GM23338 (cell line): ENCODE measurements around the gene ZDHHC11B. TPM values are rescaled to one million over a fixed set of nuclear protein-coding genes. Genes with fewer than 3 reads are reported as not detected.

Source experiments
- ATAC-seq: fragments of 200-7000 bp; cut with Tn5 transposase; 3 replicates; pipeline ENCODE4 v1.9.1; 2020
- DNase-seq: peaks from one replicate; pipeline ENCODE4 v3.0.0-alpha.2; 2015; ENCODE audit warnings: low spot score
- H2AFZ ChIP-seq: fragments of 200-600 bp; sonication (generic); 2 replicates; pipeline ENCODE4 v1.8.0; 2016; ENCODE audit warnings: antibody characterized with exemption, mild to moderate bottlenecking, moderate library complexity
- H3F3A ChIP-seq: fragments of 200-600 bp; sonication (generic); replicated peaks from 2 replicates; pipeline ENCODE4 v1.8.0; 2017; ENCODE audit warnings: antibody characterized with exemption, mixed run types, low read depth
- H3K27ac ChIP-seq: fragments of 200-600 bp; sonication (generic); 2 replicates; pipeline ENCODE4 v1.6.1; 2016; ENCODE audit warnings: low read depth
- H3K27me3 ChIP-seq: fragments of 200-600 bp; sonication (generic); 2 replicates; pipeline ENCODE4 v1.8.0; 2016; ENCODE audit warnings: mild to moderate bottlenecking, mixed run types, moderate library complexity; ENCODE audit not compliant: insufficient read depth
- H3K36me3 ChIP-seq: fragments of 200-600 bp; sonication (generic); 2 replicates; pipeline ENCODE4 v1.8.0; 2016; ENCODE audit warnings: mild to moderate bottlenecking; ENCODE audit not compliant: insufficient read depth
- H3K4me1 ChIP-seq: fragments of 200-600 bp; sonication (generic); 2 replicates; pipeline ENCODE4 v1.8.0; 2016; ENCODE audit warnings: mild to moderate bottlenecking, moderate library complexity; ENCODE audit not compliant: insufficient read depth
- H3K4me2 ChIP-seq: fragments of 200-600 bp; sonication (generic); 2 replicates; pipeline ENCODE4 v1.7.1; 2017; ENCODE audit warnings: mixed run types
- H3K4me3 ChIP-seq: fragments of 200-600 bp; sonication (generic); 2 replicates; pipeline ENCODE4 v1.6.1; 2016; ENCODE audit warnings: mixed run types
- H3K79me2 ChIP-seq: fragments of 200-600 bp; sonication (generic); replicated peaks from 2 replicates; pipeline ENCODE4 v1.8.0; 2017; ENCODE audit warnings: mild to moderate bottlenecking; ENCODE audit not compliant: insufficient read depth
- H3K9me2 ChIP-seq: fragments of 200-600 bp; sonication (generic); 2 replicates; pipeline ENCODE4 v1.8.0; 2017; ENCODE audit not compliant: insufficient read depth
- H4K20me1 ChIP-seq: fragments of 200-600 bp; sonication (generic); replicated peaks from 2 replicates; pipeline ENCODE4 v1.8.0; 2017; ENCODE audit warnings: mild to moderate bottlenecking; ENCODE audit not compliant: insufficient read depth
- H3K27ac Mint-ChIP-seq: 2 replicates; pipeline ENCODE4 v1.8.0; 2020; ENCODE audit warnings: inconsistent platforms, mild to moderate bottlenecking, moderate library complexity, mixed read lengths
- H3K27me3 Mint-ChIP-seq: 3 replicates; pipeline ENCODE4 v1.8.0; 2022; ENCODE audit warnings: low read depth, mild to moderate bottlenecking, moderate library complexity, mixed read lengths, inconsistent platforms; ENCODE audit not compliant: insufficient read depth, poor library complexity
- H3K36me3 Mint-ChIP-seq: 3 replicates; pipeline ENCODE4 v1.8.0; 2021; ENCODE audit warnings: low read depth, mild to moderate bottlenecking, inconsistent platforms, moderate library complexity, mixed read lengths
- H3K4me1 Mint-ChIP-seq: 3 replicates; pipeline ENCODE4 v1.8.0; 2020; ENCODE audit warnings: mild to moderate bottlenecking, inconsistent platforms, mixed read lengths
- H3K4me3 Mint-ChIP-seq: 3 replicates; pipeline ENCODE4 v1.8.0; 2021; ENCODE audit warnings: moderate library complexity, mild to moderate bottlenecking, inconsistent platforms, mixed read lengths
- H3K9me3 Mint-ChIP-seq: 3 replicates; pipeline ENCODE4 v1.8.0; 2020; ENCODE audit warnings: moderate library complexity, mild to moderate bottlenecking, inconsistent platforms, mixed read lengths
- polyA plus RNA-seq: library from polyadenylated mRNA; unstranded; fragments of >200 nt; fragmentation: Nextera tagmentation; extraction: Ambion mirVana; gene quantifications from 2 replicates; pipeline ENCODE4 v1.2.1, GENCODE V29; 2016
- total RNA-seq: library from RNA; depleted of rRNA; stranded (reverse); fragments of >200 nt; shearing (Covaris generic); gene quantifications from 2 replicates; pipeline ENCODE4 v1.2.3, GENCODE V29; 2014
- TF ChIP-seq, protein P1 (sequence below): IDR thresholded peaks from one replicate; pipeline ENCODE4 v1.6.1; 2018; ENCODE audit warnings: antibody characterized with exemption; ENCODE audit not compliant: unreplicated experiment
- TF ChIP-seq, protein P2 (sequence below): fragments of 250-450 bp; sonication (Bioruptor Pico); IDR thresholded peaks from 2 replicates; pipeline ENCODE4 v1.5.0; 2020; ENCODE audit warnings: mild to moderate bottlenecking, moderate library complexity

ZDHHC11B gene
- total and polyA plus RNA-seq, 2 experiments from 2014 or later, result 0.89 to 1.2 TPM

DNA sequence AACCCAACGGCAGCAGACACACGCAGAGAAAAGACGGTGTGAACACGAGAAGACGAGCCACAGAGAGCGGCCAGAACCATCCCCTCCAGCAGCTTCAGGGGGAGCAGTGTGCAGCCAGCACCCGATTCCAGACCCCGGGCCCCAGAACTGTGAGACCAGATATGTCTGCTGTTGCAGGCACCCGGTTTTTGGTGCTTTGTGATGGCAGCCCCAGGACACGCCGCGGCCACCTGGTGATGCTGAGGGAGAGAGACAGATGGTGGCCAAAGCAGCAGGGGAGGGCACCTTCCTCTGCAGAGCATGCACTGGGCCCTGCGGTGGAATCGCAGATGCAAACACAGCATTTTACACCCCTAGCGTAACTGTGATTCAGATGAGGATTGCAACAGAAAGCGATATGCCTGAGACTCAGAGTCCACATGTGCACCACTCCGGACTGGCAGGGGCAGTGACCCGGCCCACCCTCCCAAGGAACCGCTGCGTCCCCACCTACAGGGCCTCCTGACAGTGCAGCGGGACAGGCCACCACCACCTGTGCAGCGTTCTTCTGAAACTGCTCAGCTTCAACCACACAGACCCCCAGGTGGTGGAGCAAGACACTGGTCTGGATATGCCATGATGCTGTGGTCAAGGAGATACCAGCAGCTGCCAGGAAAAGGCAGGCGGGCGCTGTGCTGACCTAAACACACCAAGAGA lies 24.0 kb downstream of the ZDHHC11B start:
- no peak overlapping the region for H3K27ac Mint-ChIP-seq
- Histone ChIP-seq H3K4me2 (no peak overlapping the region), H3K79me2 (no peaks in the 10 kb centered on the region), H3K4me1 (no peaks in the 10 kb centered on the region), H3K36me3 (no peaks in the 10 kb centered on the region), H3F3A (no peaks in the 10 kb centered on the region), H3K9me2 (no peaks in the 10 kb centered on the region), H3K4me3 (no peak overlapping the region), H4K20me1 (no peaks in the 10 kb centered on the region; the same call in 1 of the 2 replicates), H3K27me3 (no peaks in the 10 kb centered on the region), H3K27ac (no peak overlapping the region), H2AFZ (no peak overlapping the region)
- H3K9me3 Mint-ChIP-seq, result peaks cover 13% of the 10 kb centered on the region
- TF ChIP-seq, protein P1, sequence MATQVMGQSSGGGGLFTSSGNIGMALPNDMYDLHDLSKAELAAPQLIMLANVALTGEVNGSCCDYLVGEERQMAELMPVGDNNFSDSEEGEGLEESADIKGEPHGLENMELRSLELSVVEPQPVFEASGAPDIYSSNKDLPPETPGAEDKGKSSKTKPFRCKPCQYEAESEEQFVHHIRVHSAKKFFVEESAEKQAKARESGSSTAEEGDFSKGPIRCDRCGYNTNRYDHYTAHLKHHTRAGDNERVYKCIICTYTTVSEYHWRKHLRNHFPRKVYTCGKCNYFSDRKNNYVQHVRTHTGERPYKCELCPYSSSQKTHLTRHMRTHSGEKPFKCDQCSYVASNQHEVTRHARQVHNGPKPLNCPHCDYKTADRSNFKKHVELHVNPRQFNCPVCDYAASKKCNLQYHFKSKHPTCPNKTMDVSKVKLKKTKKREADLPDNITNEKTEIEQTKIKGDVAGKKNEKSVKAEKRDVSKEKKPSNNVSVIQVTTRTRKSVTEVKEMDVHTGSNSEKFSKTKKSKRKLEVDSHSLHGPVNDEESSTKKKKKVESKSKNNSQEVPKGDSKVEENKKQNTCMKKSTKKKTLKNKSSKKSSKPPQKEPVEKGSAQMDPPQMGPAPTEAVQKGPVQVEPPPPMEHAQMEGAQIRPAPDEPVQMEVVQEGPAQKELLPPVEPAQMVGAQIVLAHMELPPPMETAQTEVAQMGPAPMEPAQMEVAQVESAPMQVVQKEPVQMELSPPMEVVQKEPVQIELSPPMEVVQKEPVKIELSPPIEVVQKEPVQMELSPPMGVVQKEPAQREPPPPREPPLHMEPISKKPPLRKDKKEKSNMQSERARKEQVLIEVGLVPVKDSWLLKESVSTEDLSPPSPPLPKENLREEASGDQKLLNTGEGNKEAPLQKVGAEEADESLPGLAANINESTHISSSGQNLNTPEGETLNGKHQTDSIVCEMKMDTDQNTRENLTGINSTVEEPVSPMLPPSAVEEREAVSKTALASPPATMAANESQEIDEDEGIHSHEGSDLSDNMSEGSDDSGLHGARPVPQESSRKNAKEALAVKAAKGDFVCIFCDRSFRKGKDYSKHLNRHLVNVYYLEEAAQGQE, result no peak
- TF ChIP-seq, protein P2, sequence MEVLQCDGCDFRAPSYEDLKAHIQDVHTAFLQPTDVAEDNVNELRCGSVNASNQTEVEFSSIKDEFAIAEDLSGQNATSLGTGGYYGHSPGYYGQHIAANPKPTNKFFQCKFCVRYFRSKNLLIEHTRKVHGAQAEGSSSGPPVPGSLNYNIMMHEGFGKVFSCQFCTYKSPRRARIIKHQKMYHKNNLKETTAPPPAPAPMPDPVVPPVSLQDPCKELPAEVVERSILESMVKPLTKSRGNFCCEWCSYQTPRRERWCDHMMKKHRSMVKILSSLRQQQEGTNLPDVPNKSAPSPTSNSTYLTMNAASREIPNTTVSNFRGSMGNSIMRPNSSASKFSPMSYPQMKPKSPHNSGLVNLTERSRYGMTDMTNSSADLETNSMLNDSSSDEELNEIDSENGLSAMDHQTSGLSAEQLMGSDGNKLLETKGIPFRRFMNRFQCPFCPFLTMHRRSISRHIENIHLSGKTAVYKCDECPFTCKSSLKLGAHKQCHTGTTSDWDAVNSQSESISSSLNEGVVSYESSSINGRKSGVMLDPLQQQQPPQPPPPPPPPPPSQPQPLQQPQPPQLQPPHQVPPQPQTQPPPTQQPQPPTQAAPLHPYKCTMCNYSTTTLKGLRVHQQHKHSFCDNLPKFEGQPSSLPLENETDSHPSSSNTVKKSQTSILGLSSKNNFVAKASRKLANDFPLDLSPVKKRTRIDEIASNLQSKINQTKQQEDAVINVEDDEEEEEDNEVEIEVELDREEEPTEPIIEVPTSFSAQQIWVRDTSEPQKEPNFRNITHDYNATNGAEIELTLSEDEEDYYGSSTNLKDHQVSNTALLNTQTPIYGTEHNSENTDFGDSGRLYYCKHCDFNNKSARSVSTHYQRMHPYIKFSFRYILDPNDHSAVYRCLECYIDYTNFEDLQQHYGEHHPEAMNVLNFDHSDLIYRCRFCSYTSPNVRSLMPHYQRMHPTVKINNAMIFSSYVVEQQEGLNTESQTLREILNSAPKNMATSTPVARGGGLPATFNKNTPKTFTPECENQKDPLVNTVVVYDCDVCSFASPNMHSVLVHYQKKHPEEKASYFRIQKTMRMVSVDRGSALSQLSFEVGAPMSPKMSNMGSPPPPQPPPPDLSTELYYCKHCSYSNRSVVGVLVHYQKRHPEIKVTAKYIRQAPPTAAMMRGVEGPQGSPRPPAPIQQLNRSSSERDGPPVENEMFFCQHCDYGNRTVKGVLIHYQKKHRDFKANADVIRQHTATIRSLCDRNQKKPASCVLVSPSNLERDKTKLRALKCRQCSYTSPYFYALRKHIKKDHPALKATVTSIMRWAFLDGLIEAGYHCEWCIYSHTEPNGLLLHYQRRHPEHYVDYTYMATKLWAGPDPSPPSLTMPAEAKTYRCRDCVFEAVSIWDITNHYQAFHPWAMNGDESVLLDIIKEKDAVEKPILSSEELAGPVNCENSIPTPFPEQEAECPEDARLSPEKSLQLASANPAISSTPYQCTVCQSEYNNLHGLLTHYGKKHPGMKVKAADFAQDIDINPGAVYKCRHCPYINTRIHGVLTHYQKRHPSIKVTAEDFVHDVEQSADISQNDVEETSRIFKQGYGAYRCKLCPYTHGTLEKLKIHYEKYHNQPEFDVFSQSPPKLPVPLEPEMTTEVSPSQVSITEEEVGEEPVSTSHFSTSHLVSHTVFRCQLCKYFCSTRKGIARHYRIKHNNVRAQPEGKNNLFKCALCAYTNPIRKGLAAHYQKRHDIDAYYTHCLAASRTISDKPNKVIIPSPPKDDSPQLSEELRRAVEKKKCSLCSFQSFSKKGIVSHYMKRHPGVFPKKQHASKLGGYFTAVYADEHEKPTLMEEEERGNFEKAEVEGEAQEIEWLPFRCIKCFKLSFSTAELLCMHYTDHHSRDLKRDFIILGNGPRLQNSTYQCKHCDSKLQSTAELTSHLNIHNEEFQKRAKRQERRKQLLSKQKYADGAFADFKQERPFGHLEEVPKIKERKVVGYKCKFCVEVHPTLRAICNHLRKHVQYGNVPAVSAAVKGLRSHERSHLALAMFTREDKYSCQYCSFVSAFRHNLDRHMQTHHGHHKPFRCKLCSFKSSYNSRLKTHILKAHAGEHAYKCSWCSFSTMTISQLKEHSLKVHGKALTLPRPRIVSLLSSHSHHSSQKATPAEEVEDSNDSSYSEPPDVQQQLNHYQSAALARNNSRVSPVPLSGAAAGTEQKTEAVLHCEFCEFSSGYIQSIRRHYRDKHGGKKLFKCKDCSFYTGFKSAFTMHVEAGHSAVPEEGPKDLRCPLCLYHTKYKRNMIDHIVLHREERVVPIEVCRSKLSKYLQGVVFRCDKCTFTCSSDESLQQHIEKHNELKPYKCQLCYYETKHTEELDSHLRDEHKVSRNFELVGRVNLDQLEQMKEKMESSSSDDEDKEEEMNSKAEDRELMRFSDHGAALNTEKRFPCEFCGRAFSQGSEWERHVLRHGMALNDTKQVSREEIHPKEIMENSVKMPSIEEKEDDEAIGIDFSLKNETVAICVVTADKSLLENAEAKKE (CRISPR knock-in tag), result no peak
- ATAC-seq (no peak), DNase-seq (no peak)
- no peaks in the 10 kb centered on the region; the same call in 2 of the 3 replicates for H3K36me3 Mint-ChIP-seq
- H3K4me1 Mint-ChIP-seq, result no peaks in the 10 kb centered on the region
- H3K27me3 Mint-ChIP-seq, result peaks cover 12% of the 10 kb centered on the region
- H3K4me3 Mint-ChIP-seq, result no peak overlapping the region
